ENCODE results near the gene KDM4B. TPM values are rescaled to one million over a fixed set of nuclear protein-coding genes. Genes with fewer than 3 reads are reported as not detected.

KDM4B gene
- total and polyA plus RNA-seq, 2 of the 8 experiments (the other 6 are each of a cell fraction or from before 2014, with no cell fraction given) = 12.0 to 31.9 TPM

DNA sequence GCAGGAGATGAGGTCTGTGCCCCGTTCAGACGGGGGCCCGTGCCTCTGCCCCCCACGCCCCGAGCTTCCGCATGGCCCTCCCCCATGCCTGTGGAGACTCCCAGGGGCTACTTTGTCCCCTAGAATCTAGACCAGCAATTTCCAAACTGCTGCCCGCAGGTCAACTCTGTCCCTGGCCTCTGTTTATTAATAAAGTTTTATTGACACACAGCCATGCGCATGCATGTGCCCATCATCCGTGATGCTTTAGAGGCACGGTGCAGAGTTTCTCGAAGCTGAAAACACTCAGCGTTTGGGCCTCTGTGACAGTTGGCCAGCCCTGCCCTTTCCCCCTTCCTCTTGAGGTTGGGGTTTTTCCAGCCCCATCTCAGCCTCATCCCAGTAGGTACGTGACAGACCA is 140.0 kb downstream of the KDM4B start:
- no peak overlapping the region for H2BK5ac ChIP-seq (ENCODE audit: low read depth, low read length)
- WGBS, 2 experiments (ENCODE audit: extremely low coverage in 1 of 2, insufficient coverage in 1 of 2, insufficient read length in 1 of 2, insufficient replicate concordance in 2 of 2, low coverage in 1 of 2, low lambda C conversion rate in 2 of 2, missing lambda C conversion rate in 1 of 2) = 87% methylated on average over 13 of the region's 13 CpGs; no CpG with 5 or more reads in 1 of the 2 experiments
- H3K9me3 ChIP-seq (ENCODE audit: insufficient read depth in 2 of 2, low read depth in 1 of 2, low read length in 1 of 2) = no peaks in the 10 kb centered on the region
- no peak overlapping the region for H2BK20ac ChIP-seq (ENCODE audit: low read length)
- H3K9ac ChIP-seq (replicated peaks in 1 of 4; ENCODE audit: extremely low read depth in 1 of 4, low read depth in 3 of 4, low read length in 3 of 4) = no peak overlapping the region
- no peak overlapping the region for H2AFZ ChIP-seq (ENCODE audit: low read length)
- H3K23me2 ChIP-seq (ENCODE audit: low read depth, low read length) = no peaks in the 10 kb centered on the region
- H3K4me2 ChIP-seq (ENCODE audit: insufficient read depth in 1 of 2, low read depth in 2 of 2, low read length in 2 of 2) = no peak overlapping the region
- H4K20me1 ChIP-seq (replicated peaks in 1 of 2; ENCODE audit: control insufficient read depth in 1 of 2, insufficient read depth in 2 of 2, low read length in 2 of 2) = peaks cover 0 to 3% of the 10 kb centered on the region in 2 experiments
- H4K91ac ChIP-seq (replicated peaks; ENCODE audit: insufficient read length, low read length) = no peak overlapping the region
- FAIRE-seq (no peak), DNase-seq (ENCODE audit: low read depth in 1 of 2, low spot score in 2 of 2) (no peak)
- no peak overlapping the region for H2BK12ac ChIP-seq (ENCODE audit: low read depth, low read length)
- no peak overlapping the region for H3K14ac ChIP-seq (ENCODE audit: insufficient read length)
- H2BK15ac ChIP-seq (ENCODE audit: low read length) = no peak overlapping the region
- ChIA-PET CTCF (ENCODE audit: partially characterized antibody) (interaction anchor here (0.6 to 9.5 kb wide), 16 partner anchors 9 to 1175 kb away, joined by 3 to 73 read pairs (median 6); no protein-coding TSS in a partner anchor), POLR2A (ENCODE audit: partially characterized antibody) (no interaction called here)
- H3K27me3 ChIP-seq (replicated peaks in 1 of 4; ENCODE audit: control insufficient read depth in 3 of 4, extremely low read depth in 1 of 4, insufficient read depth in 3 of 4, low read length in 3 of 4) = no peaks in the 10 kb centered on the region
- no peaks in the 10 kb centered on the region for H3K79me2 ChIP-seq (ENCODE audit: control insufficient read depth in 1 of 2, insufficient read depth in 2 of 2, low read length in 2 of 2)
- H3K27ac ChIP-seq (ENCODE audit: low read depth, low read length) = no peak overlapping the region
- H3K36me3 ChIP-seq (ENCODE audit: control insufficient read depth in 2 of 4, insufficient read depth in 4 of 4, low read length in 3 of 4) = no peaks in the 10 kb centered on the region
- TF ChIP-seq ASH2L (IDR thresholded peaks at IDR 0.05; ENCODE audit: low read length) (no peak), KDM4A (IDR thresholded peaks at IDR 0.05; ENCODE audit: low read depth, low read length, severe bottlenecking) (no peak), FOSL1 (IDR thresholded peaks at IDR 0.05; ENCODE audit: insufficient read depth, low read depth, low read length) (no peak), MAFK (IDR thresholded peaks at IDR 0.05; ENCODE audit: low read depth, low read length) (no peak)
- TF ChIP-seq, protein P1, sequence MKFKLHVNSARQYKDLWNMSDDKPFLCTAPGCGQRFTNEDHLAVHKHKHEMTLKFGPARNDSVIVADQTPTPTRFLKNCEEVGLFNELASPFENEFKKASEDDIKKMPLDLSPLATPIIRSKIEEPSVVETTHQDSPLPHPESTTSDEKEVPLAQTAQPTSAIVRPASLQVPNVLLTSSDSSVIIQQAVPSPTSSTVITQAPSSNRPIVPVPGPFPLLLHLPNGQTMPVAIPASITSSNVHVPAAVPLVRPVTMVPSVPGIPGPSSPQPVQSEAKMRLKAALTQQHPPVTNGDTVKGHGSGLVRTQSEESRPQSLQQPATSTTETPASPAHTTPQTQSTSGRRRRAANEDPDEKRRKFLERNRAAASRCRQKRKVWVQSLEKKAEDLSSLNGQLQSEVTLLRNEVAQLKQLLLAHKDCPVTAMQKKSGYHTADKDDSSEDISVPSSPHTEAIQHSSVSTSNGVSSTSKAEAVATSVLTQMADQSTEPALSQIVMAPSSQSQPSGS (IDR thresholded peaks at IDR 0.05; ENCODE audit: low read length) = no peak
- H3K79me1 ChIP-seq (ENCODE audit: low read depth, low read length) = no peaks in the 10 kb centered on the region; the same call in 1 of the 2 replicates
- H3K23ac ChIP-seq (ENCODE audit: insufficient read length) = no peak overlapping the region
- H2AK5ac ChIP-seq (ENCODE audit: low read depth, low read length) = 0 out of 2 replicates have a peak overlapping the region, but pooled peaks have one; percentile 41
- H3K18ac ChIP-seq (ENCODE audit: extremely low read depth, low read length) = no peak overlapping the region
- H3K4me1 ChIP-seq (replicated peaks in 1 of 4; ENCODE audit: control insufficient read depth in 3 of 4, insufficient read depth in 4 of 4, low read length in 3 of 4) = peaks cover 0 to 22% (median 14%) of the 10 kb centered on the region in 4 experiments; a peak in 6 of 7 replicates
- H3K56ac ChIP-seq (replicated peaks; ENCODE audit: insufficient read length, low read depth, low read length) = no peak overlapping the region
- no peak overlapping the region for H4K5ac ChIP-seq (ENCODE audit: insufficient read length, low read depth, low read length)
- no peak overlapping the region for H3K4me3 ChIP-seq (ENCODE audit: extremely low read depth in 1 of 4, insufficient read depth in 2 of 4, low read depth in 3 of 4, low read length in 4 of 4)
- H2BK120ac ChIP-seq (replicated peaks; ENCODE audit: low read depth, low read length) = no peak overlapping the region
- no peak overlapping the region for H3K4ac ChIP-seq (replicated peaks; ENCODE audit: insufficient read length, low read depth, low read length)
- H4K8ac ChIP-seq (ENCODE audit: extremely low read depth, insufficient read depth, low read length) = no peak overlapping the region
